H9 (cell line): ENCODE results near the gene VTCN1. TPM values are rescaled to one million over a fixed set of nuclear protein-coding genes. Genes with fewer than 3 reads are reported as not detected.

Experiments
- DNase-seq: peaks from one replicate; pipeline ENCODE4 v3.0.0-alpha.2; 2017
- H2AFZ ChIP-seq: one replicate; pipeline ENCODE4 v1.6.1; 2013; ENCODE audit warnings: mild to moderate bottlenecking, low read length, control low read depth, moderate library complexity
- H2AK5ac ChIP-seq: 2 replicates; pipeline ENCODE4 v1.6.1; 2013; ENCODE audit warnings: low read length, control low read depth, mixed read lengths; ENCODE audit not compliant: insufficient read length
- H2BK120ac ChIP-seq: one replicate; pipeline ENCODE4 v1.6.1; 2013; ENCODE audit warnings: low read depth, mild to moderate bottlenecking, low read length, control low read depth, inconsistent platforms; ENCODE audit not compliant: poor library complexity, severe bottlenecking
- H2BK12ac ChIP-seq: 2 replicates; pipeline ENCODE4 v1.6.1; 2013; ENCODE audit warnings: low read length, control low read depth, mixed read lengths, low read depth; ENCODE audit not compliant: insufficient read length
- H2BK15ac ChIP-seq: 2 replicates; pipeline ENCODE4 v1.6.1; 2013; ENCODE audit warnings: low read depth, low read length, control low read depth
- H2BK20ac ChIP-seq: one replicate; pipeline ENCODE4 v1.6.1; 2013; ENCODE audit warnings: low read depth, mild to moderate bottlenecking, low read length, control low read depth, inconsistent platforms; ENCODE audit not compliant: poor library complexity, severe bottlenecking
- H2BK5ac ChIP-seq: 2 replicates; pipeline ENCODE4 v1.6.1; 2013; ENCODE audit warnings: low read length, control low read depth, mixed read lengths; ENCODE audit not compliant: insufficient read length
- H3K14ac ChIP-seq: 2 replicates; pipeline ENCODE4 v1.6.1; 2013; ENCODE audit warnings: low read length, control low read depth; ENCODE audit not compliant: insufficient read depth
- H3K18ac ChIP-seq: 2 replicates; pipeline ENCODE4 v1.6.1; 2013; ENCODE audit warnings: low read depth, mild to moderate bottlenecking, mixed read lengths, low read length, control low read depth; ENCODE audit not compliant: insufficient read length
- H3K23ac ChIP-seq: 2 replicates; pipeline ENCODE4 v1.6.1; 2013; ENCODE audit warnings: low read length, control low read depth, mixed read lengths, low read depth; ENCODE audit not compliant: insufficient read length
- H3K23me2 ChIP-seq: 2 replicates; pipeline ENCODE4 v1.6.1; 2013; ENCODE audit warnings: low read depth, mild to moderate bottlenecking, mixed read lengths, low read length, control low read depth; ENCODE audit not compliant: insufficient read length, poor library complexity, severe bottlenecking
- H3K27ac ChIP-seq: 2 replicates; pipeline ENCODE4 v1.5.1; 2013; ENCODE audit warnings: low read length, control low read depth, mixed read lengths, low read depth; ENCODE audit not compliant: insufficient read length
- H3K27me3 ChIP-seq: 2 replicates; pipeline ENCODE4 v1.6.1; 2013; ENCODE audit warnings: low read length, control low read depth, inconsistent platforms; ENCODE audit not compliant: insufficient read depth
- H3K4ac ChIP-seq: 2 replicates; pipeline ENCODE4 v1.6.1; 2013; ENCODE audit warnings: low read depth, mild to moderate bottlenecking, control low read depth, inconsistent platforms, low read length, moderate library complexity
- H3K4me1 ChIP-seq: 2 replicates; pipeline ENCODE4 v1.6.1; 2013; ENCODE audit warnings: low read length, control low read depth, inconsistent platforms; ENCODE audit not compliant: insufficient read depth
- H3K4me2 ChIP-seq: 2 replicates; pipeline ENCODE4 v1.6.1; 2013; ENCODE audit warnings: low read length, control low read depth, mixed read lengths; ENCODE audit not compliant: insufficient read length, insufficient read depth
- H3K56ac ChIP-seq: 2 replicates; pipeline ENCODE4 v1.6.1; 2013; ENCODE audit warnings: low read depth, mild to moderate bottlenecking, mixed read lengths, low read length, control low read depth; ENCODE audit not compliant: insufficient read length
- H3K79me1 ChIP-seq: 2 replicates; pipeline ENCODE4 v1.6.1; 2013; ENCODE audit warnings: low read depth, mild to moderate bottlenecking, moderate library complexity, low read length, control low read depth, inconsistent platforms; ENCODE audit not compliant: insufficient read depth, poor library complexity, severe bottlenecking
- H3K79me2 ChIP-seq: 2 replicates; pipeline ENCODE4 v1.6.1; 2013; ENCODE audit warnings: low read length, control low read depth, inconsistent platforms; ENCODE audit not compliant: insufficient read depth
- H3K9ac ChIP-seq: 2 replicates; pipeline ENCODE4 v1.6.1; 2013; ENCODE audit warnings: low read length, control low read depth, mixed read lengths; ENCODE audit not compliant: insufficient read length; ENCODE audit errors: extremely low read depth
- H3K9me3 ChIP-seq: one replicate; pipeline ENCODE4 v1.6.1; 2013; ENCODE audit warnings: low read depth, low read length, inconsistent platforms; ENCODE audit not compliant: control insufficient read depth
- H3T11ph ChIP-seq: one replicate; pipeline ENCODE4 v1.6.1; 2013; ENCODE audit warnings: mild to moderate bottlenecking, low read length, control low read depth, inconsistent platforms
- H4K20me1 ChIP-seq: one replicate; pipeline ENCODE4 v1.6.1; 2013; ENCODE audit not compliant: control insufficient read depth, insufficient read length, insufficient read depth
- H4K5ac ChIP-seq: 2 replicates; pipeline ENCODE4 v1.6.1; 2013; ENCODE audit warnings: low read depth, mild to moderate bottlenecking, mixed read lengths, low read length, control low read depth; ENCODE audit not compliant: insufficient read length
- H4K8ac ChIP-seq: replicated peaks from 2 replicates; pipeline ENCODE4 v1.6.1; 2013; ENCODE audit warnings: low read length, control low read depth, mixed read lengths, low read depth; ENCODE audit not compliant: insufficient read length
- H4K91ac ChIP-seq: 2 replicates; pipeline ENCODE4 v1.6.1; 2013; ENCODE audit warnings: low read depth, mild to moderate bottlenecking, moderate library complexity, mixed read lengths, low read length, control low read depth; ENCODE audit not compliant: insufficient read length
- H3K27ac Mint-ChIP-seq, 3 experiments: 2 replicates in 2 of 3; 3 replicates in 1 of 3; pipeline ENCODE4 v1.8.0; 2020 to 2021; ENCODE audit warnings: mixed read lengths in 3 of 3, mild to moderate bottlenecking in 1 of 3, moderate library complexity in 1 of 3
- H3K27me3 Mint-ChIP-seq: 2 replicates; pipeline ENCODE4 v1.8.0; 2021; ENCODE audit warnings: low read depth, mild to moderate bottlenecking, moderate library complexity, mixed read lengths
- H3K36me3 Mint-ChIP-seq, 3 experiments: 2 replicates in 2 of 3; 3 replicates in 1 of 3; pipeline ENCODE4 v1.8.0; 2020 to 2021; ENCODE audit warnings: low read depth in 3 of 3, mixed read lengths in 3 of 3; ENCODE audit not compliant: insufficient read depth in 1 of 3
- H3K4me1 Mint-ChIP-seq, 2 experiments: 2 replicates each; pipeline ENCODE4 v1.8.0; 2020; ENCODE audit warnings: mixed read lengths in 2 of 2
- H3K4me3 Mint-ChIP-seq, 2 experiments: 2 replicates in 1 of 2; 3 replicates in 1 of 2; pipeline ENCODE4 v1.8.0; 2020 to 2021; ENCODE audit warnings: mild to moderate bottlenecking in 2 of 2, mixed read lengths in 2 of 2, moderate library complexity in 1 of 2
- H3K9me3 Mint-ChIP-seq, 2 experiments: 2 replicates in 1 of 2; 3 replicates in 1 of 2; pipeline ENCODE4 v1.8.0; 2020; ENCODE audit warnings: mild to moderate bottlenecking in 2 of 2, mixed read lengths in 2 of 2, moderate library complexity in 1 of 2
- WGBS: extraction: QIAGEN DNeasy Blood & Tissue Kit; methylation state at CpG from one replicate; pipeline ENCODE4 v1.1.7; 2013; ENCODE audit warnings: missing lambda C conversion rate, low lambda C conversion rate, mixed read lengths; ENCODE audit not compliant: insufficient read length; ENCODE audit errors: extremely low coverage; 5-methylcytosine and 5-hydroxymethylcytosine counted together
- total RNA-seq: library from RNA; stranded (reverse); gene quantifications from 2 replicates; pipeline ENCODE4 v1.2.1, GENCODE V29; 2021
- TF ChIP-seq, protein P1 (sequence below): fragments of 200-600 bp; sonication (generic); conservative IDR thresholded peaks from 3 replicates; pipeline ENCODE4 v1.8.0; 2021; ENCODE audit warnings: antibody characterized with exemption, mild to moderate bottlenecking

VTCN1 gene
- total RNA-seq, 1 experiment from 2014 or later = 0.33 TPM

DNA sequence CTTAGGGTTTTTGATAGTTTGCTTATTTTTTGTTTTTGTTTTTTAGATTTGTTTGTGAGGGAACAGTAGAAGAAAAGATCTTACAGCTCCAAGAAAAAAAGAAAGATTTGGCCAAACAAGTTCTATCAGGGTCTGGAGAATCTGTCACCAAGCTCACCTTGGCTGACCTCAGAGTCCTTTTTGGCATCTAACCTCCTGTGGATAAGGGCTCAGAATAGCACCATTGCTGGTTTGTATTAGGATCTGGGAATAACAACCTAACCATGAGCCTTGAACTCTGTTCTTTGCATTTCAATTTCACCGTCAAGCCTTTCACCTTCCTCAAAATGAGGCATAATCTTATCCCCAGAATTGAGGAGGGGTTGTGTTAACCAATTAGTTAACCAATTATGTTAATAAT is 109.4 kb downstream of the VTCN1 start:
- H2BK120ac ChIP-seq = no peak overlapping the region
- H2BK12ac ChIP-seq = no peak overlapping the region
- no CpG with 5 or more reads among the region's 1 CpG for WGBS
- no peaks in the 10 kb centered on the region for H3K27me3 ChIP-seq
- Mint-ChIP-seq H3K27ac (no peak overlapping the region), H3K36me3 (peaks cover 37 to 87% (median 63%) of the 10 kb centered on the region in 3 experiments; a peak in 6 of 7 replicates), H3K4me3 (no peak overlapping the region), H3K27me3 (no peaks in the 10 kb centered on the region), H3K4me1 (no peaks in the 10 kb centered on the region), H3K9me3 (no peaks in the 10 kb centered on the region)
- H3K14ac ChIP-seq = no peak overlapping the region
- no peak overlapping the region for H3K23ac ChIP-seq
- no peak overlapping the region for H3T11ph ChIP-seq
- H2AK5ac ChIP-seq = no peak overlapping the region
- H2AFZ ChIP-seq = no peak overlapping the region
- no peak overlapping the region for H2BK15ac ChIP-seq
- H4K20me1 ChIP-seq = no peaks in the 10 kb centered on the region
- H2BK20ac ChIP-seq = no peak overlapping the region
- H4K8ac ChIP-seq = no peak overlapping the region
- no peak overlapping the region for H2BK5ac ChIP-seq
- no peak overlapping the region for H4K5ac ChIP-seq
- H3K9ac ChIP-seq = no peak overlapping the region
- no peak overlapping the region for H3K4ac ChIP-seq
- TF ChIP-seq, protein P1, sequence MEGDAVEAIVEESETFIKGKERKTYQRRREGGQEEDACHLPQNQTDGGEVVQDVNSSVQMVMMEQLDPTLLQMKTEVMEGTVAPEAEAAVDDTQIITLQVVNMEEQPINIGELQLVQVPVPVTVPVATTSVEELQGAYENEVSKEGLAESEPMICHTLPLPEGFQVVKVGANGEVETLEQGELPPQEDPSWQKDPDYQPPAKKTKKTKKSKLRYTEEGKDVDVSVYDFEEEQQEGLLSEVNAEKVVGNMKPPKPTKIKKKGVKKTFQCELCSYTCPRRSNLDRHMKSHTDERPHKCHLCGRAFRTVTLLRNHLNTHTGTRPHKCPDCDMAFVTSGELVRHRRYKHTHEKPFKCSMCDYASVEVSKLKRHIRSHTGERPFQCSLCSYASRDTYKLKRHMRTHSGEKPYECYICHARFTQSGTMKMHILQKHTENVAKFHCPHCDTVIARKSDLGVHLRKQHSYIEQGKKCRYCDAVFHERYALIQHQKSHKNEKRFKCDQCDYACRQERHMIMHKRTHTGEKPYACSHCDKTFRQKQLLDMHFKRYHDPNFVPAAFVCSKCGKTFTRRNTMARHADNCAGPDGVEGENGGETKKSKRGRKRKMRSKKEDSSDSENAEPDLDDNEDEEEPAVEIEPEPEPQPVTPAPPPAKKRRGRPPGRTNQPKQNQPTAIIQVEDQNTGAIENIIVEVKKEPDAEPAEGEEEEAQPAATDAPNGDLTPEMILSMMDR = no peak
- no peaks in the 10 kb centered on the region for H3K4me1 ChIP-seq
- no peaks in the 10 kb centered on the region for H3K9me3 ChIP-seq
- no peak for DNase-seq
- no peak overlapping the region for H3K27ac ChIP-seq
- no peaks in the 10 kb centered on the region for H3K79me1 ChIP-seq
- no peak overlapping the region for H3K56ac ChIP-seq
- H3K79me2 ChIP-seq = no peaks in the 10 kb centered on the region
- no peak overlapping the region for H3K4me2 ChIP-seq
- H3K18ac ChIP-seq = no peak overlapping the region
- H3K23me2 ChIP-seq = no peaks in the 10 kb centered on the region
- H4K91ac ChIP-seq = no peak overlapping the region
